ENCODE results near the gene LTF. TPM values are rescaled to one million over a fixed set of nuclear protein-coding genes. Genes with fewer than 3 reads are reported as not detected.
A peak's percentile ranks its signal among the peaks of the same experiment; 100 is the strongest.

Gene LTF
- total and polyA plus RNA-seq, 9 of the 15 experiments (the other 6 are each of a cell fraction or from before 2014, with no cell fraction given), result 0.07 TPM; not detected in 8

DNA sequence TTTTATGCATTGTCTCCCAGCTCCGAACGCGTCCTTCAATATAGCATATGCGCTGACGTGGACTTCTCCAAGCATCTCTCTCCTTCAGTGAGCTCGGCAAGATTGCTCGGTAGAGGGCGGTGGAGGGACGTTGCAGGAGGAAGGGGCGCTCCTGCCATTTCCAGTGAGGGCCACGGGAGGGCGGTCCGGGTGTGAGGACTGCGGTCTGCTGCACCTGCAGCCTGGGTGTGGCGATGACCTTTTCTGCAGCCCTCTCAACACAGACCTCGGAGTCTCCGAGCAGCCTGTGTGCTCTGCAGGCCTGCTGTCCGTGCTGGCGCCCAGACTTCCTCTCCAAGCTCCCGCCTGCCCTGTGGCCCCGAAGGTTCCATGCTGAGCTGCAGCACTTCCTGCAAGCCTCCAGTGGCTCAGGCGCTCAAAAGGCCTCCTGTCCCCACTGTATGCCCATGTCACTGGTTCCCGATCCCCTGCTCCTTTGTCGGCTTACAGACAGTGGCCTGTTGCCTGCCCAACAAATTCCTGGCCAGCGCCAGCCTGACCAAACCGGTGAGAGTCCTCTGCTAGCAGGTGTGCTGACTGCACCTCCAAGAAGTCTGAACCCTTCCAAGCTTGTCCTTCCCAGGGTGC, 24.1 kb upstream of the LTF start (continued):
- no peak for TF ChIP-seq TGIF2 (CRISPR knock-in tag; IDR thresholded peaks at IDR 0.05)
- TF ChIP-seq MAZ (CRISPR knock-in tag; conservative IDR thresholded peaks at IDR 0.05 in 1 of 2, IDR thresholded peaks at IDR 0.05 in 1 of 2), result peak; percentile 80 to 93
- no peak for TF ChIP-seq MED1 (CRISPR knock-in tag; IDR thresholded peaks at IDR 0.05; ENCODE audit: borderline replicate concordance)
- TF ChIP-seq, protein P1, sequence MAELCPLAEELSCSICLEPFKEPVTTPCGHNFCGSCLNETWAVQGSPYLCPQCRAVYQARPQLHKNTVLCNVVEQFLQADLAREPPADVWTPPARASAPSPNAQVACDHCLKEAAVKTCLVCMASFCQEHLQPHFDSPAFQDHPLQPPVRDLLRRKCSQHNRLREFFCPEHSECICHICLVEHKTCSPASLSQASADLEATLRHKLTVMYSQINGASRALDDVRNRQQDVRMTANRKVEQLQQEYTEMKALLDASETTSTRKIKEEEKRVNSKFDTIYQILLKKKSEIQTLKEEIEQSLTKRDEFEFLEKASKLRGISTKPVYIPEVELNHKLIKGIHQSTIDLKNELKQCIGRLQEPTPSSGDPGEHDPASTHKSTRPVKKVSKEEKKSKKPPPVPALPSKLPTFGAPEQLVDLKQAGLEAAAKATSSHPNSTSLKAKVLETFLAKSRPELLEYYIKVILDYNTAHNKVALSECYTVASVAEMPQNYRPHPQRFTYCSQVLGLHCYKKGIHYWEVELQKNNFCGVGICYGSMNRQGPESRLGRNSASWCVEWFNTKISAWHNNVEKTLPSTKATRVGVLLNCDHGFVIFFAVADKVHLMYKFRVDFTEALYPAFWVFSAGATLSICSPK (IDR thresholded peaks at IDR 0.05; ENCODE audit: borderline replicate concordance), result no peak
- no peak for TF ChIP-seq CCAR2 (IDR thresholded peaks at IDR 0.05; ENCODE audit: low read depth, low read length)
- TF ChIP-seq HMG20B (CRISPR knock-in tag; IDR thresholded peaks at IDR 0.05), result no peak
- TF ChIP-seq NR2F6 (CRISPR knock-in tag; IDR thresholded peaks at IDR 0.05), result no peak
- no peak; the same call in 1 of the 2 replicates for TF ChIP-seq ERF (CRISPR knock-in tag; IDR thresholded peaks at IDR 0.05)
- TF ChIP-seq ZNF589 (CRISPR knock-in tag; IDR thresholded peaks at IDR 0.05; ENCODE audit: low read depth), result no peak
- no peak for TF ChIP-seq KLF1 (tag; IDR thresholded peaks at IDR 0.05)
- no peak for TF ChIP-seq MCM2 (IDR thresholded peaks at IDR 0.05; ENCODE audit: low read depth)
- no peak for TF ChIP-seq MIER1 (IDR thresholded peaks at IDR 0.05; ENCODE audit: low read depth)
- TF ChIP-seq ZNF785 (CRISPR knock-in tag; IDR thresholded peaks at IDR 0.05), result no peak
- no peak for TF ChIP-seq LEF1 (IDR thresholded peaks at IDR 0.05)
- no peak for TF ChIP-seq RFX7 (CRISPR knock-in tag; IDR thresholded peaks at IDR 0.05)
- TF ChIP-seq HNRNPUL1 (IDR thresholded peaks at IDR 0.05; ENCODE audit: low read length), result no peak
- no peak for TF ChIP-seq RBM34 (IDR thresholded peaks at IDR 0.05; ENCODE audit: borderline replicate concordance, insufficient read depth, low read length)
- no peak for TF ChIP-seq SMAD2 (IDR thresholded peaks at IDR 0.05; ENCODE audit: low read depth, low read length)
- TF ChIP-seq EGR1 (conservative IDR thresholded peaks at IDR 0.05), result 0 out of 2 replicates have a peak, but pooled peaks have one; percentile 5
- TF ChIP-seq, protein P2, sequence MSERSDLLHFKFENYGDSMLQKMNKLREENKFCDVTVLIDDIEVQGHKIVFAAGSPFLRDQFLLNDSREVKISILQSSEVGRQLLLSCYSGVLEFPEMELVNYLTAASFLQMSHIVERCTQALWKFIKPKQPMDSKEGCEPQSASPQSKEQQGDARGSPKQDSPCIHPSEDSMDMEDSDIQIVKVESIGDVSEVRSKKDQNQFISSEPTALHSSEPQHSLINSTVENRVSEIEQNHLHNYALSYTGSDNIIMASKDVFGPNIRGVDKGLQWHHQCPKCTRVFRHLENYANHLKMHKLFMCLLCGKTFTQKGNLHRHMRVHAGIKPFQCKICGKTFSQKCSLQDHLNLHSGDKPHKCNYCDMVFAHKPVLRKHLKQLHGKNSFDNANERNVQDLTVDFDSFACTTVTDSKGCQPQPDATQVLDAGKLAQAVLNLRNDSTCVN (CRISPR knock-in tag; IDR thresholded peaks at IDR 0.05), result no peak
- no peak for TF ChIP-seq HIVEP1 (CRISPR knock-in tag; IDR thresholded peaks at IDR 0.05)
- TF ChIP-seq CAMTA2 (CRISPR knock-in tag; conservative IDR thresholded peaks at IDR 0.05), result no peak
- no peak for TF ChIP-seq COPS2 (conservative IDR thresholded peaks at IDR 0.05)
- TF ChIP-seq NFYB (IDR thresholded peaks at IDR 0.05; ENCODE audit: extremely low read depth, insufficient read length), result no peak
- TF ChIP-seq CREM (IDR thresholded peaks at IDR 0.05; ENCODE audit: low read depth), result peak; percentile 87
- TF ChIP-seq ZNF436 (CRISPR knock-in tag; IDR thresholded peaks at IDR 0.05), result no peak
- TF ChIP-seq JUND (IDR thresholded peaks at IDR 0.05; ENCODE audit: borderline replicate concordance, low read depth, low read length), result peak; percentile 85; the same call in 1 of the 2 replicates
- peak; percentile 77; the same call in 1 of the 3 replicates for TF ChIP-seq JUND (tag; IDR thresholded peaks at IDR 0.05; ENCODE audit: borderline replicate concordance, low read depth, low read length)
- TF ChIP-seq ZKSCAN8 (CRISPR knock-in tag; IDR thresholded peaks at IDR 0.05), result no peak
- no peak for TF ChIP-seq ZNF282 (CRISPR knock-in tag; IDR thresholded peaks at IDR 0.05)
- TF ChIP-seq IRF2 (CRISPR knock-in tag; IDR thresholded peaks at IDR 0.05), result no peak
- TF ChIP-seq EHMT2 (IDR thresholded peaks at IDR 0.05), result no peak

Data from K562 (cell line).